HG03342 (cell line): ENCODE results near the gene FIBP.
"Not testable (repeated sequence)": the region's sequence is repeated elsewhere in the genome, so short reads cannot be mapped to it uniquely, and the experiment has no call there.

Source experiments
- ATAC-seq: cut with Tn5 transposase; IDR thresholded peaks from one replicate; pipeline ENCODE4 v1.9.1; 2021; ENCODE audit warnings: mild to moderate bottlenecking, moderate library complexity; ENCODE audit not compliant: unreplicated experiment

Gene FIBP

DNA sequence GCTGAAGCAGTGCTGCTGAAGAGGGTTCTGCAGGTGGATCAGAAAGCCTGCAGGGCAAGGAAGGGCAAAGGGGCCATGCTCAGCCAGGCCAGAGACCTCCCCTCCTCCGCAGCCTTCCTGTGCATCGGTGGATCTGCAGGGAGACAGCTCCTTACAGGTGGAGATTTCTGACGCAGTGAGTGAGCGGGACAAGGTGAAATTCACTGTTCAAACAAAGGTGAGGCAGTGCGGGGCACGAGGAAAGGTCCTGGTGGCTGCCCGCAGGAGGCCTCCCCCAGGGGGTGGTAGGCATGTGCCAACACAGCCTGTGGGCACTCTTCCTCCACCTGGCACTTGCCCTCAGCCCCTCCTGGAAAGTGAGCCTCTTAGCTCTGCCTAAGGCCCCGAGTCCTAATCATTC is 38.9 kb downstream of the FIBP start:
- no peak for ATAC-seq

DNA sequence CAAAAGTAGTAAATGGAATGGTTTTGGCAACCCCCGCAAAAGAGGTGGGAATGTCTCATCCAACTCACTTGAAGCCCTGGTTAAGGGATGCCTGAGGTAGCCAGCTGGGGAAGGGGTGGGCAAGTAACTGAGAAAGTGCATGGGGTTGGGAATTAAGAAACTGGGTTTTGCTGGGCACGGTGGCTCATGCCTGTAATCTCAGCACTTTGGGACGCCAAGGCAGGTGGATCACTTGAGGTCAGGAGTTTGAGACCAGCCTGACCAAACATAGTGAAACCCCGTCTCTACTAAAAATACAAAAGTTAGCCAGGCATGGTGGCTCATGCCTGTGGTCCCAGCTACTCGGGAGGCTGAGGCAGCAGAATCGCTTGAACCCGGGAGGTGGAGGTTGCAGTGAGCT is 39.6 kb downstream of the FIBP start:
- not testable (repeated sequence) for ATAC-seq

DNA sequence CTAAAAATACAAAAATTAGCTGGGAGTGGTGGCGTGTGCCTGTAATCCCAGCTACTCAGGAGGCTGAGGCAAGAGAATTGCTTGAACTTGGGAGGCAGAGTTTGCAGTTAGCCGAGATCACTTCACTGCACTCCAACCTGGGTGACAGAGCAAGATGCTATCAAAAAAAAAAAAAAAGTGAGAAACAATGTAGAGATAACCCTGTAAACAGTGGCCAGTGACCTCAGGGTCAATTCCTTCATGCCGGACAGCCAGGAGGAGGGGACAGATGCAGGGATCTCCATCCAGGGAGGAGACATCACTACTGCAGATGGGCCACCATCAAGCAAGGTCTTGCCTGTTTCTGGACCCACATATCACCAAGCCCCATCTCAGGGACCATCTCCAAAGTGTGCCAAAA is 40.5 kb downstream of the FIBP start:
- ATAC-seq = no peak

DNA sequence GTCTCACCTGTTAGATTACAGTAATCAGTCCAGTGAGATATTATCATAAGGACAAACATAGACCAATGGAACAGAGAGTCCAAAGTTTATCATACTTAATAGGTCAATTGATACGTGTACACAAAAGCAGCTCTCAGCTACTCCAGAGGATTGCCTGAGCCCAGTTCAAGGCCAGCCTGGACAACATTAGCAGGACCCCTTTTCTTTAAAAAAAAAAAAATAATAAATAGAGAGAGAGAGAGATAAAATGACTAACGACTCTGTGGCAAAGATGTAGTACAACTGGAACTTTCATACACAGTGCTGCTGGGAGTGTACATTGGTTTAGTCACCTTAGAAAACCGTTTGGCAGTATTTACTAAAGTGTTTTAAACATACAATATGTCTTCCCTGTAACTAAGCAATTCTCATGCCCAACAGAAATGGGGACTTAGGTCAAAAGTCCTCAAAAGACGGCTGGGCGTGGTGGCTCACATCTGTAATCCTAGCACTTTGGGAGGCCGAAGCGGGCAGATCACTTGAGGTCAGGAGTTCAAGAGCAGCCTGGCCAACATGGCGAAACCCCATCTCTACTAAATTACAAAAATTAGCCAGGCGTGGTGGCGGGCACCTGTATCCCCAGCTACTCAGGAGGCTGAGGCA is 43.9 kb downstream of the FIBP start:
- ATAC-seq = no peak

DNA sequence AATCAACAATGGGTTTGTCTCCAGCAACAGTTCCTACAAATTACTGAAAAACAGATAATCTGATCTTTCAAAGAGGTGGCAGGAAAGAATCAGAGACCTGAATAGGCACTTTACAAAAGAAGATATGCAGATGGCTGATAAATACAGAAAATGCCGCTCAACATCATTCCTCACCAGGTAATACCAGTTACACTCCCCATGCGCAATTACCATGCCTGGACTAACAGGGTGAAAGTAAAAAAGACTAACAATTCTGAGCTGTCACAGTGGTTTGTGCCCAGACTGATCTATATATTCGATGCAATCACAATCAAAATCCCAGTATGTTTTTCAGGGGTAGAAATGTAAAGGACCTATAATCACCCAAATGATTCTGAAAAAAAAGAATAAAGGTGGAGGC is 44.5 kb downstream of the FIBP start:
- no peak for ATAC-seq

DNA sequence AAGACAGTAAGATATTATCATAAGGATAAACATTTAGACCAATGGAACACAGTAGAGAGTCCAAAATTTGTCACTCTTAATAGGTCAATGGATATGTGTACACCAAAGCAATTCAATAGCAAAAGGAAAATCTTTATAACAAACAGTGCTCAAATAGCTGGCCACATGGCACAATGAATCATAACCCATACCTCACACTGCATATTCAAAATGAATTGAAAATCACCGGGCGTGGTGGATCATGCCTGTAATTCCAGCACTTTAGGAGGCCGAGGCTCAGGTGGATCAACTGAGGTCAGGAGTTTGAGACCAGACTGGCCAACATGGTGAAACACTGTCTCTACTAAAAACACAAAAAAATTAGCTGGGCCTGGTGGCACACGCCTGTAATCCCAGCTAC is 46.1 kb downstream of the FIBP start:
- ATAC-seq = no peak

DNA sequence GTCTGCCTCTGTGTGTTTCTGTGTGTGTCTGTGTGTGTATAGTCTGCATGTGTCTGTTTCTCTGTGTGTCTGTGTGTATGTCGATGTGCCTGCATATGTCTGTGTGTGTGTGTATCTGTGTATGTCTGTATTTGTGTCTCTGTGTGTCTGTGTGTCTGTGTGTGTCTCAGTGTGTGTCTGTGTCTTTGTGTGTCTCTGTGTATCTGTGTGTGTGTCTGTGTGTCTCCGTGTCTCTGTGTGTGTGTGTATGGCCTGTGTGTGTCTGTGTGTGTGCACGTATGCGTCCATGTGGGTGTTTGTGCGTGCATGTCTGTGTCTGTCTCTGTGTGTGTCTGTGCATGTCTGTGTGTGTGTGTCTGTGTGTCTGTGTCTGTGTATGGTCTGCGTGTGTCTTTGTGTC is 54.1 kb downstream of the FIBP start:
- no peak for ATAC-seq
